ENCODE results near the gene MED12L. TPM values are rescaled to one million over a fixed set of nuclear protein-coding genes. Genes with fewer than 3 reads are reported as not detected.

MED12L gene
- total RNA-seq, 1 donor: 2.2 TPM

DNA sequence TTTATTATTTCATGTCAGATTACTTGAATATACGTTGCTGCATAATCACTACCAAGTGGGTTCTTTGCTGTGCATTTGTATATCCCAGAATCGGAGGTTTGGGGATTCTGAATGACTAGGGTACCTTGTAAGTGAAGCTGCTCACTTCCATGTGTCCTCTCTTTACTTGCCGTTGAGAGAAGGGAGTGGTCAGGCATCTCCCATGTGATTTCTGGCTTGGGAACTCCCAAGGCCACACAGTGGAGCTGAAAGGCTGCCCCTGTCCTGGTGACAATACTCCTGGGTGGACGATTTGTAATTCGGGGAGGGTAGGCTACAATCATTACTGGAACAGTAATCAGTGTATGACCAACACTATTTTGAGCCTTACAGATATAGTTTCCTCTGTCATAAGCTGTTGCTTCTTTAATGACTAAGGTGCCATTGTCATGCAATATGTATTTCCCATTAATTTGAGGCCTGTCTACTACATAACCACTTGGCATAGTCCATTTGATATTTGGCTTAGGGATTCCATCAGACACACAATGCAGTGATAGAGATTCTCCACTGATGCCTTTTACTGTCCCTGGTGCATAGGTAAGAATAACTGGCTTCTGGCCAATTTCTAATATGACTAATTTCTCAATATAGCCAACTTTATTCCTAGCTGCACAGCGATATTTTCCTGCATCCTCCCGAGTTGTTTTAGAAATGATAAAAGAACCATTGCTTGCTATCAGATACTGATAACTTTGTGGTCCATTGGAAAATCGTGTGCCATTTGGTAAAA is 351.4 kb downstream of the MED12L start:
- no peaks in the 10 kb centered on the region for H3K27me3 ChIP-seq (ENCODE audit: insufficient read depth, low read length)
- TF ChIP-seq, protein P1, sequence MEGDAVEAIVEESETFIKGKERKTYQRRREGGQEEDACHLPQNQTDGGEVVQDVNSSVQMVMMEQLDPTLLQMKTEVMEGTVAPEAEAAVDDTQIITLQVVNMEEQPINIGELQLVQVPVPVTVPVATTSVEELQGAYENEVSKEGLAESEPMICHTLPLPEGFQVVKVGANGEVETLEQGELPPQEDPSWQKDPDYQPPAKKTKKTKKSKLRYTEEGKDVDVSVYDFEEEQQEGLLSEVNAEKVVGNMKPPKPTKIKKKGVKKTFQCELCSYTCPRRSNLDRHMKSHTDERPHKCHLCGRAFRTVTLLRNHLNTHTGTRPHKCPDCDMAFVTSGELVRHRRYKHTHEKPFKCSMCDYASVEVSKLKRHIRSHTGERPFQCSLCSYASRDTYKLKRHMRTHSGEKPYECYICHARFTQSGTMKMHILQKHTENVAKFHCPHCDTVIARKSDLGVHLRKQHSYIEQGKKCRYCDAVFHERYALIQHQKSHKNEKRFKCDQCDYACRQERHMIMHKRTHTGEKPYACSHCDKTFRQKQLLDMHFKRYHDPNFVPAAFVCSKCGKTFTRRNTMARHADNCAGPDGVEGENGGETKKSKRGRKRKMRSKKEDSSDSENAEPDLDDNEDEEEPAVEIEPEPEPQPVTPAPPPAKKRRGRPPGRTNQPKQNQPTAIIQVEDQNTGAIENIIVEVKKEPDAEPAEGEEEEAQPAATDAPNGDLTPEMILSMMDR (IDR thresholded peaks at IDR 0.05; ENCODE audit: extremely low read depth, low read depth, low read length): no peak
- DNase-seq (ENCODE audit: insufficient read length, low spot score, missing footprints): no peak

DNA sequence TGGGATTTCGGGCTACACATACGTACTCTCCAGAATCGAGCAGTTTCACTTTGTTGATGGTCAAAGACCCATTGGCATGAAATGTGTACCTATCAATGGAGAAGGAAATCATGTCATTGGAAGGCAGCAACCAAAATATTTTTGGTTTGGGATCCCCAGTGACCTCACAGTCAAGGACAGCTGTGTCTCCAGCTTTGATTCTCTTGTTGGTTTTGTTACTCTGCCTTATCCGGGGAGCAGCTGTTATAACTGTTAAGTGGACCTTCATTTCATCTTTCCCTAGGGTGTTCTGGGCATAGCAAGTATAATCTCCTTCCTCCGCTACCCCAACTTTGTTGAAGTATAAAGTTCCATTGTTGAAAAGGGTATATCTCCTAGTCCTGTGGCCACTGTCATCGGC is 352.4 kb downstream of the MED12L start:
- H3K4me3 ChIP-seq (ENCODE audit: insufficient read depth, low read length): no peak overlapping the region
- TF ChIP-seq, protein P1 (IDR thresholded peaks at IDR 0.05; ENCODE audit: extremely low read depth, low read depth, low read length): no peak
- H2AFZ ChIP-seq (ENCODE audit: low read length): no peak overlapping the region
- no peak for DNase-seq (ENCODE audit: insufficient read length, low spot score, missing footprints)
- no peaks in the 10 kb centered on the region for H3K36me3 ChIP-seq (ENCODE audit: insufficient read depth, low read length)
- H3K9me3 ChIP-seq (ENCODE audit: low read depth, low read length): no peaks in the 10 kb centered on the region
- no peaks in the 10 kb centered on the region for H4K20me1 ChIP-seq (ENCODE audit: insufficient read depth, low read length)
- H3K4me2 ChIP-seq (ENCODE audit: insufficient read depth, low read length): no peak overlapping the region
- H3K4me1 ChIP-seq (ENCODE audit: insufficient read depth, low read length): peaks cover 21% of the 10 kb centered on the region
- H3K27ac ChIP-seq (ENCODE audit: low read depth, low read length): no peak overlapping the region
- no peaks in the 10 kb centered on the region for H3K27me3 ChIP-seq (ENCODE audit: insufficient read depth, low read length)
- H3K79me2 ChIP-seq (ENCODE audit: insufficient read depth, low read length): no peaks in the 10 kb centered on the region

More for the DNA sequence above, 351.4 kb downstream of the MED12L start:
- Histone ChIP-seq H3K4me3 (ENCODE audit: insufficient read depth, low read length) (no peak overlapping the region), H3K9me3 (ENCODE audit: low read depth, low read length) (no peaks in the 10 kb centered on the region), H4K20me1 (ENCODE audit: insufficient read depth, low read length) (no peaks in the 10 kb centered on the region), H3K4me1 (ENCODE audit: insufficient read depth, low read length) (peaks cover 29% of the 10 kb centered on the region), H3K27ac (ENCODE audit: low read depth, low read length) (no peak overlapping the region), H3K79me2 (ENCODE audit: insufficient read depth, low read length) (no peaks in the 10 kb centered on the region), H2AFZ (ENCODE audit: low read length) (peak overlapping the region; percentile 16), H3K4me2 (ENCODE audit: insufficient read depth, low read length) (no peak overlapping the region), H3K36me3 (ENCODE audit: insufficient read depth, low read length) (no peaks in the 10 kb centered on the region)

DNA sequence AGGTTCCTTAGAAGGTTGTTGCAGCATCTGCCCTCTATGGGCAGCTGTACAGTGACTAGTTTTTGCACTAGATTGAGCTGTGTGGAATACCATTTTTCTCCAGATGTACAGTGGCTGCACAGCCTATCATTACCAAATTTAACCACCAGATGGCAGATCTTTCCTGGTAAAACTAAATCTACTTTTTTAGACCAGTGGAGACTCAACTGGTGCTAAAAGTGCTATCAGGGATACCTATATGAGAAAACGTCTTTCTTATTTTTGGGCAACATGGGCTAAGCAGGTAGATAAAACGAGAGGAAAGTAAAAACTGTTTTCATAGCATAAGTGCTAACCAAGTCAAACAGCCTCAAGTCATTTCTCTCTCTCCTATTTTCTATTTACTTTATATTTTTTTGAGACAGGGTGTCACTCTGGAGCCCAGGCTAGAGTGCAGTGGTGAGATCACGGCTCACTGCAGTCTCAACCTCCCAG is 354.2 kb downstream of the MED12L start:
- Histone ChIP-seq H3K9me3 (ENCODE audit: low read depth, low read length) (no peaks in the 10 kb centered on the region), H4K20me1 (ENCODE audit: insufficient read depth, low read length) (no peaks in the 10 kb centered on the region), H3K4me2 (ENCODE audit: insufficient read depth, low read length) (peak overlapping the region; percentile 18), H3K27ac (ENCODE audit: low read depth, low read length) (no peak overlapping the region), H2AFZ (ENCODE audit: low read length) (peak overlapping the region; percentile 59), H3K79me2 (ENCODE audit: insufficient read depth, low read length) (no peaks in the 10 kb centered on the region), H3K4me1 (ENCODE audit: insufficient read depth, low read length) (peaks cover 9% of the 10 kb centered on the region), H3K27me3 (ENCODE audit: insufficient read depth, low read length) (no peaks in the 10 kb centered on the region), H3K4me3 (ENCODE audit: insufficient read depth, low read length) (no peak overlapping the region), H3K36me3 (ENCODE audit: insufficient read depth, low read length) (no peaks in the 10 kb centered on the region)
- TF ChIP-seq, protein P1 (IDR thresholded peaks at IDR 0.05; ENCODE audit: extremely low read depth, low read depth, low read length): peak; percentile 91
- peak; percentile 49 for DNase-seq (ENCODE audit: insufficient read length, low spot score, missing footprints)

DNA sequence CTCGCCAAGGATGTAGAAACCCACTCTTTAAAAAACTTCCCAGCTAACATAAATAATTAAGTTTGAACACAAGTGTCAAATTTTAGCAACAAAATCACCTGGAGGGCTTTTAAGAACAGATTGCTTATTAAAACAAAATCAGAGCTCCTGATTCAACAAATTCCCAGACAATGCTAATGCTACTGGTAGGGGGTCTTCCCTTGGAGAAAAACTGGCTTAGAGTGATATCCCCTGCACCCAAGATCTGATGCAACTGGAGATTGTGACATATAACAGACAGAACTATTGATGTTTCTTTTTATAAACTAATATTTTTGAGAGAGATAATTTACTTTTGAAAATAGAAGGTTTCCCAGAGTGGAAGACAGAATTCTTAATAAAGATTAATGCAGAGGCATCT is 355.5 kb downstream of the MED12L start:
- H3K9me3 ChIP-seq (ENCODE audit: low read depth, low read length): no peaks in the 10 kb centered on the region
- no peaks in the 10 kb centered on the region for H3K79me2 ChIP-seq (ENCODE audit: insufficient read depth, low read length)
- DNase-seq (ENCODE audit: insufficient read length, low spot score, missing footprints): no peak
- H3K27me3 ChIP-seq (ENCODE audit: insufficient read depth, low read length): no peaks in the 10 kb centered on the region
- peaks cover 13% of the 10 kb centered on the region for H3K4me1 ChIP-seq (ENCODE audit: insufficient read depth, low read length)
- no peaks in the 10 kb centered on the region for H3K36me3 ChIP-seq (ENCODE audit: insufficient read depth, low read length)
- TF ChIP-seq, protein P1 (IDR thresholded peaks at IDR 0.05; ENCODE audit: extremely low read depth, low read depth, low read length): no peak
- H3K4me2 ChIP-seq (ENCODE audit: insufficient read depth, low read length): no peak overlapping the region
- no peak overlapping the region for H3K4me3 ChIP-seq (ENCODE audit: insufficient read depth, low read length)
- H2AFZ ChIP-seq (ENCODE audit: low read length): no peak overlapping the region
- no peak overlapping the region for H3K27ac ChIP-seq (ENCODE audit: low read depth, low read length)
- no peaks in the 10 kb centered on the region for H4K20me1 ChIP-seq (ENCODE audit: insufficient read depth, low read length)
